Stimulated activated naive CD4-positive, alpha-beta T cell (primary cell): ENCODE measurements around the gene AHRR.
"Not testable (repeated sequence)": the region's sequence is repeated elsewhere in the genome, so short reads cannot be mapped to it uniquely, and the experiment has no call there.

Source experiments
- DNase-seq, 6 experiments: peaks; one replicate each; lab custom pipeline; 2025; lab: John Stamatoyannopoulos, UW

AHRR gene

DNA sequence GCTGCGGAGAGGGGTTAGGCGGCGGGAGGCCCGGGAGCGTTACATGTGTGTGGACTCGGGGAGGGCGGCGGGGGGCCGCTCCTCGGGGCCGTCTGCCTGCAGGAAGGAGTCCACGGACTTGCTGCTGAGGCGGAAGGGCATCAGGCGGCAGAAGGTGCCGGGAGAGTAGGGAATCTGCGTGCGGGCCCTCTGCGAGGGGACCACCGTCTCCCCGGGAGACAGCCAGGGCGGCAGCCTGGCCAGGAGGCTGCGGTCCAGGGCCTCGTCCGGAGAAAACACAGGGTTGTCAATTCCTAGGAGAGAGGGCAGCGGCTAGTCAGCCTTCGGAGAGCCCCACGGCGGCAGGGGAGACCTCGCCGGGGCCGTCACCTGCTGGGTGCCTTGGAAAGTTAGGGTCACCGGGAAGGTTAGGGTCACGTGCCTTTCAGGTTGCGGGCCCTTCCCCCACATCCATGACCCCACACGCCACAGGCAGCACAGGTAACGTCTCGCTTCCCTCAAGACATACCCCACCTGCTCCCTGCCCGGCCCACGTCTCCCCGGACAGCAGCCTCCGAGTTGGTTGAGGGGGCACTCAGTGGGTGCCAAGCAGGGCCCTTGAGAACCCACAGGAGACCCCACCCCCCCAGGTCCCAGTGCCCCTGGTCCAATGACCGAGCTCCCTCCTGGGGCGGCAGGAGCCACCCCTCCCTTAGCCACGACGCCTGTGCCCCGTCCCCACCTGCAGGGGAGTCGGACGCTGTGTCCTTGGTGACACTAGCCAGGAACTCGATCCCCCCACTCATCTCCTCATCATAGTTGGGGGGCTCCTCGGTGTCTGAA is 153.5 kb downstream of the AHRR start:
- DNase-seq = peak in 1 of 6 experiments; percentile 20

DNA sequence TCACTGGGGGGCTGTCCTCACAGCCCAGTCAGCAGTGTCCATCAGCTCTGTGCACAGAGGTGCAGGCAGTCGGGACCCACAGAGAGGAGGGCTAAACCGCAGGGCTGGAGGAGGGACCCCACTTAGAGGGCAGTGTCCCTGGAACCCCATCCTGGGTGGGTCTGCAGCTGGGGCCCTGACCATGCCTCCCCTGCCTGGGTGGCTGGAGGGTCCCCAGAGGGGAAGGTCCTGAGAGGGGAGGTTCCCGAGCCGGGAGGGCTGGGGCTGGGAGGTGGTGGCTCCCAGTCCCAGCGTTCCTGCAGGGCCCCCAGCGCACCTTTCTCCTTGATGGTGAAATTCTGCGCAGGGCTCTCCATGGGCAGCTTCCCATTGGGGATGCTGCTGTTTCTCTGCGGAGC is 154.2 kb downstream of the AHRR start:
- DNase-seq = no peak

DNA sequence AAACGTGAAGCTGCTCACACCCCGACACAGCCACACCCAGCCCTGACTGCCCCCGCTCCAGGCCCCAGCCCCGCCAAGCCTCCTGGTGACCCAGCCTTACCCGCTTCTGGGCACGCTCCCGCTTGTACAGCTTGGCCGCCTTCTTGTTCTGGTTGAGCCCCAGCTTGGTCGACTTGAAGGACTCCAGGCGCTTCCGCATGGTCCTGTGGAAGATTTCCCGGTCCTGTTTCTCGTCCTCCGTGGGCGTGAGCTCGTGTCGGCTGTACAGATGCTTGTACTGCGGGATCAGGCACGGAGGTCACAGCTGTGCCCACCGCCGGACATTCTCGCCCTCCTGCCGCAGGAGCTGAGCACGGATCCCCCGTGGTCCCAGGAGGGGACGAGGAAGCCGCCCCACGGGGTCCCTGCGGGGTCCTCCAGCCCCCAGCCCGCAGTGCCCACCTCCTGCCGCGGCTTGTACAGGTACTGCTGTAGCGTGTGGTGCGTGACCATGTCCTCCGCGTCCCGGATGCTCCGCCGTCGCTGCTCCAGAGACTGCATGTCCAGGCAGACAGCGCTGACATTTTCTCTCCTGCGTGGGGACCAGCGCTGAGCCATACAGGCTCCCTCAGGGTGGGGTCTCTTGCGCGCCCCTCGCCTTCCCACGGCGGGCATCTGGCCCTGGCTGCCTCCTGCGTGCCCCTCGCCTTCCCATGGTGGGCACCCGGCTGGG is 154.7 kb downstream of the AHRR start:
- no peak for DNase-seq

DNA sequence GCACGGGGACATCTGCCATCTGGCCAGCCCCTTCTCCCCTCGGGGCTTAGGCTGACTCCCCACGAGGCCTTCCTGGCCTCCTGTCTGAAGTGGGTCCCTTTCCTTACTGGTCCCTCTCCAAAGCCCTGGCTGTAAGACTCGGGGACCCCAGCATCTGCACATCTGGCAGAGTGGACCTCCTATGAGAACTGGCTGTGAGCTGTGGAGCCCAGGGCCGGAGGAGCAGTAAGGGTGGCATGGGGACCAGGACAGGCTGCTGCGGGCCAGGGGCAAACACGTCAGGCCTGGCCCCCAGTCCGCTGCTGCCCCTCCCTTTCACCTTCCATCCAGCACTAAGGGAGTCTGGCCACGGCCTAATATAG is 155.3 kb downstream of the AHRR start:
- no peak for DNase-seq

DNA sequence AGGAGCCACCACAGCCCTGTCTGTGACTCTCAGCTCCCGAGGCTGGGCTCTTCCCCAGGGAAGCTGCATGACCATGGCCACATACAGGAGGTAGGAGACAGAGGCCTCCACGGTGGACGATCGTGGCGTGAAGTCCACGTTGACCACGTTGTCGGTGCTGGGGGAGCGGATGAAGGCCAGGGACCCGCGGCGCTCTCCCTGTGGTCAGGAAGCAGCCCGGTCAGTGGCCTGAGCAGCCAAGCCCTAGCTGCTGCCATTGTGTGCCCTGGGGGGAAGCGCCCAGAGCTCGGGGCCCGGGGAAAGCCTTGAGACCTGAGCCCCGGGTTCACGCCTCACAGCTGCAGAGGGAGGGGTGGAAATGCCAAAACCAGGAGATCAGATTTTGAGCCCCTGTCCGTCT is 155.7 kb downstream of the AHRR start:
- DNase-seq = no peak

DNA sequence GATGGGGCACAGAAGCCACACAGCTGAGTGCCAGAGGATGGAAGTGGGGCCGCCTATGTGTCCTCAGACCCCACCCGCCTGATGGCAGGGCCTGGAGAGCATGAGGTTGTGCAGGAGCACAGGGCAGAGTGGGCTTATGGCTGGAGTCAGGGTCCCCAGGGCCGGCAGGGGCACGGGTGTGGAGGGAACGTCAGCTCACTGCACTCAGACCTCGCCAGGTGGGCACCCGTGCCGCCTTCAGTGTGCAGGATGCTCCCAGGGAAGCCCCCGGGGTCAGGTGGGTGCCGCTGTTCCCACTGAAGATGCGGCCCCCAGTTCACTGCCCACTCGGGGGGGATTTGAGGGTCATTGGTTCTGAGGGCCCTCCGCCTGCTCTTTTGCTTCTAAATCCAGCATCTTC is 156.4 kb downstream of the AHRR start:
- DNase-seq = no peak

DNA sequence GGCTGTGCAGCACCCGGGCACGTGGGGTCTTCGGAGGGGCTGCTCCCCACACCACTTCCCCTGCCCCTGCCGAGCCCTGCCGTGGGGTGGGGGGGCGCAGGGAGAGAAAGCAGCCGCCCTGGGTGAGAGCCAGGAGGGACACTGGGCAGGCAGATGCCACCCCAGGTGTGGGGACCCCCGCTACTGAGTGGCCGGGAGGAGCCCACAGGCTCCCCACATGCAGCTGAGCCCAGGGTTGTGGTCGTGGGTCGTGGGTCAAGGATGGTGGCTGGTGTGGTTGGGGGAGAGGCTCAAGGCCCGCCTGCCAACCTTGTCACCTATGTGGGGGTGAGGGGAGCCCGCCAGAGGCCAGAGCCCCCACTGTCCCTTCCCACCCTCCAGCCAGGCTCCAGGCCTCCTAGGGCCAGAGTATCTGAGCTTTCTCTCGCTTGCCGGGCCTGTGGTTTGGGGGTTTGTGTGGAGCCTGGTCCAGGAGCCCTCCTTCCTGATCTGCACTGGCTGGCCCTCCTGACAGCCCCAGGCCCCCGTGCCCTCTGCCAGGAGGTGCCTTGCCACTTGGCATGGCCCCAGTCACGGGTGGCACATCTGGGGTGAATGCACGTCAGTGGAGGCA is 157.0 kb downstream of the AHRR start:
- DNase-seq = no peak

DNA sequence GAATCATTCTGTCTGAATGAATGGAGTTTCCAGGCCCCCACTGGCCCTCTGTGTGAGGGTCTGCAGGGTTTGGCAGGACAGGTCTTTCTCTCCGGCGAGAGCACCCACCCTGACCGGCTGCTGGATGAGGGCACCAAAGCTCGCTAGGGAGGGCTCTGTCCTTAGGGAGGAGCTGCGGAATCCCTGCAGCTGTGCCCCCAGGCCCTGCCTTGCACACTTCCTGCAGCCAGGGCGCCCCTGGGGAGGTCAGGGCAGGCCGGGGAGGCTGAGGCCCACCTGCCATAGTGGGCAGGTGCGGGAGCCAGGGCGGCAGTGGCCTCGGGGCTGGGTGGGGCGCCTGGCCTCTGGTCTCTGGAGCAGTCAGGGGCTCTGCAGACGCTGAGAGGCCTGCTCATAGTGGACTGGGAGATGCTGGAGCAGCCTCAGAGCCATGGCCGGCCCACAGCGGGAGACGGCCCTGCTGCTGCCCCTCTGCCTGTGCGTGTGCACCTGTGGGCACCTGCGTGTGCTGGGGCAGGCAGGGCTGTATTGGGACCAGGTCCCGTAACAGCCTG is 157.5 kb downstream of the AHRR start:
- no peak for DNase-seq

DNA sequence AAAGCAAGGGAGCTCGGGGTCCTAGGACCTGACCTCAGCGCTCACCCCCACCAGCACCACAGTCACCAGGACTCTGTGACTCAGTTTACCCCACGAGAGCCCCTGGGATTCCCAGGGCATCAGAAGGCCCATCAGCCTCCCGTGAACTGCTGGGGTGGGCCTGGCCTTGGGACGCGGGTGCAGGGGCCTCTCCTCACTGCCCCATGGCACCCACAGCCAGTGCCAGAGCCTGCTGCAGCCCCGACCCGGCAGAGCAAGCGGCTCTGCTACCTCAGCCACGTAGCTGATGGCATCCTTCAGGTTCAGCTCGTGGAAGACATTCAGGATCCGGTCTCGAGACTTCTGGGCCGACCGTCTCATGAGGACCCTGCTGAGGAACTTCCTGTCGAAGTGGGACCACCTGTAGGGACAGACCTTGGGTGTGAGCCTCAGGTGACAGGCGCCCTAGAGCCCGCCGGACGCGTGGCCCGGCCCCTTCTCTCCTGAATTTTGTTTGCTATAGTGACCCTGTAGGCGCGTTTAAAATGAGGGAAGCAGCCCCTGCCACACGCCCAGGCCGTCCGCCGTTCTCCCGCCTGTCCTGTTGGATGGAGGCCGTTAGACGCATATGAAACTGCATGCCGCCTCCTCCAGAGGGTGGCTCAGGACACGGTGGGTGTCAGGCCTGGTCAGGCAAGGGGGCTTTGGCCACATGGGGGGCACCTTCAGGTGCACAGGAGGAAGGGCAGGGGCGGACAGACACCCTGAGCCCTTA is 158.2 kb downstream of the AHRR start:
- no peak for DNase-seq

DNA sequence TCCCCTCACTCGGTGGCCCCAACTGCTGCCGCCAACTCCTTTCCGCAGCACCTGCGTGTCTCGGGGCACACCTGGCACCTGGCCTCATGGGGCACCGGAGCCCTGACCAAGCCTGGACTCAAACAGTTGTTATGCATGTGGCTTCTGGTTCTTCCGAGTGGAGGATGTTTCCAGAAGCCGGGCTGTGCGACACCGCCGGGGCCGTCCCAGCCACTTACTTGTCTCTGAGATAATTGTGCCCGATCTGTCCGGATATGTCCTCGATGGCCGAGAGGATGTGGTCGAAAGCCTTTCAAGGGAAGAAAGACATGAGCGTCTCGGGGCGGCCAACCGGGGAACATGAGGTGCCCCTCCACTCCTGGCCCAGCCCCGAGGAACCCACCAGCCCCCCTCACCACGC is 159.8 kb downstream of the AHRR start:
- DNase-seq = no peak

DNA sequence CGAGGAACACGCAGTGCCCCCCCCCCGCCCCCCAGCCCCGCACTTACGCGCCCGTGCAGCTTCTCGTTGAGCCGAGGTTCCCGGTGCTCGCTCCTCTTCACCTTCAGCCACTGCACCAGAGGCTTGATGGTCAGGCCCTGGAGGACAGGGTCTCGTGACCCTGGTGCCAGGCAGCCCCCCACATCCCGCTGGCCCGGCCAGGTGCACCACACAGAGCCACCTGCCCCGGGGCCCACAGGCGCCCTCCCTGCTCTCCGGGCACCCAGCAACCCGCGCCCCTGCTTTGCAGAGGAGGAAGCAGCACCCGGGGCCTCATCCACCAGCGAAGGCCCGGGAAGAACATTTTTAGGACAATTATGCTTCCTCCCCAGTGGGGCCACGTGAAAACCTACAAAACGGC is 160.5 kb downstream of the AHRR start:
- no peak for DNase-seq

DNA sequence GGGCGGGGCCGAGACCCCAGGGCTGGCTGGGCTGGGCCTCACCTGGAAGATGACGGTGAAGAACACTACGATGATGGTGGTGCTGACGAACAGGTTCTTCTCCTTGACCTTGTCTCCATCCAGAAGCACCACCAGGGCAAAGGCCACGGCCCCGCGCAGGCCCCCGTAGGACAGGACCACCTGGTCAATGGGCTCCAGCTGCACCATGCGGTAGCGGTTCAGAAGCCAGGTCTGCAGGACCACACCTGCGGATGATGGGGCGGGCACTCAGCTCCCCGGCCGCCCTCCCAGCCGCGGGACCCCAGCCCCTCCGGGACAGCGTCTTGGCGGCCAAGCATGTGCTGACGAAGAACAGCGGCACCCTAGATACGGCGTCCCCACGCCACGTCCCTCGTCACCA is 161.0 kb downstream of the AHRR start:
- DNase-seq = no peak

DNA sequence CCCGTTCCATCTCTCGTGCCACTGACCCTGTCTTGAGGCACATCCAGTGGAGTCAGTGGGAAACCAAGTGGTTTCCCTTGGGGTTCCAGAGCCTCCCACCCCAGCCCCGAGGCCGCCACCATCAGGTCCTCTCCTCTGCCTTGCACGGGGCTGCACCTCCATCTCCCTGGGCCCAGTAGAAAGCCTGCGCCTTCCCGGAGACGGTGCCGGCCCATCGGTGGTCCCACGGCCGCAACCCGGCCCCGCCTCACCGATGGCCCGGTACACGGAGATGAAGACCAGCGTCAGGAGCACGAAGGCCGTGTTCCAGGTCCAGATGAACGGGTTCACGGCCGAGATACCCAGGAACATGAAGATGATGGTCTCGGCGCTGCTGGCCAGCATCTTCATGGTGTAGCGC is 161.5 kb downstream of the AHRR start:
- DNase-seq = no peak

DNA sequence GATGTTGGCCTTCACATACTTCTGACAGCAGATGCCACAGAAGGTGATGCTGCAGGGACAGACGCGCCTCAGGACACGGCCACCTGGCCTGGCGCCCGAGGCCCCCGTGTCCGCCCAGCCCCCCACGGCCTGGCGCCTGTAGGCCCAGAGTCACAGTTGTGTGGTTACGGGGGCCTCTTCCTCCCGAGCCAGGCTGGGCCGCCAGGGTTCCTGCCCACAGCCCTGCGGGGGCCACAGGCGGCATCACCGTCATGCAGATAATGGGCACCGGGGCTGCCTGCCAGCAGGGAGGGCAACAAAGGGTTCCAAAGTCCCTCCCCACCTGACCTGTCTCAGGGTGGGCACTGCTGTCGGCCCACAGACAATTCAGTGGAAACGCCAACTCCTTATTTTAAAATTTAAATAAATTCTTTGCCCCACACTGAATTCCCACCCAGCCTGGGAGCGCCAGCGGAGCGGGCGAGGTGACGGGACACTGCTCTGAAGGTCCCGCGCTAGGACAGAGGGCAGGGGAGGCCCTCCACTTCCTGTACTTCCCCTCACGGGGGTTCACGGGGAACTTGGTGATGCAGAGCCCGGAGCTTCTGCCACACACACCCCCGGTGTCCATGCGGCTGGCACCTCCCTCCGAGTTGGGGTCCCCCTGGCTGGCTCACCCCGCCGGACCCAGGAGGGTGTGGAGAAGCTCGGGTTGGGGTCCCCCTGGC is 162.1 kb downstream of the AHRR start:
- no peak for DNase-seq

DNA sequence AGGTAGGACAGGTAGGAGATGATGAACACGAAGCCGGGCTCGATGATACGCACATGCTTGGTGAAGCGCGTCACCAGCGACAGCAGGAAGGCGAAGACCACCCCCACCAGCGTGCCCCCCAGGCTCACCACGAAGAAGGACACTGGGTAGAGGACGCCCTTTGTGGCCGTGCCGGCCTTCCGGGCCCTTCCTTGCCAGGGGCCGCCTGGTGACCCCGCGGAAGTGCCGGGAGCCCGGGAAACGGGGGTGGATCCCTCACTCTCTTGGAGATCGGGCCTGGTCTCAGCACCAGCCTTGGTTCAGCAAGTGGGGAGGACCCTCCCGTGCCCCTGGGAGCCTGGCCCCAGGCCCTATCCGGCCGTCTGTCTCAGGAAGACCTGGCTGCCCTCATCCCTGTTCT is 163.0 kb downstream of the AHRR start:
- no peak for DNase-seq

DNA sequence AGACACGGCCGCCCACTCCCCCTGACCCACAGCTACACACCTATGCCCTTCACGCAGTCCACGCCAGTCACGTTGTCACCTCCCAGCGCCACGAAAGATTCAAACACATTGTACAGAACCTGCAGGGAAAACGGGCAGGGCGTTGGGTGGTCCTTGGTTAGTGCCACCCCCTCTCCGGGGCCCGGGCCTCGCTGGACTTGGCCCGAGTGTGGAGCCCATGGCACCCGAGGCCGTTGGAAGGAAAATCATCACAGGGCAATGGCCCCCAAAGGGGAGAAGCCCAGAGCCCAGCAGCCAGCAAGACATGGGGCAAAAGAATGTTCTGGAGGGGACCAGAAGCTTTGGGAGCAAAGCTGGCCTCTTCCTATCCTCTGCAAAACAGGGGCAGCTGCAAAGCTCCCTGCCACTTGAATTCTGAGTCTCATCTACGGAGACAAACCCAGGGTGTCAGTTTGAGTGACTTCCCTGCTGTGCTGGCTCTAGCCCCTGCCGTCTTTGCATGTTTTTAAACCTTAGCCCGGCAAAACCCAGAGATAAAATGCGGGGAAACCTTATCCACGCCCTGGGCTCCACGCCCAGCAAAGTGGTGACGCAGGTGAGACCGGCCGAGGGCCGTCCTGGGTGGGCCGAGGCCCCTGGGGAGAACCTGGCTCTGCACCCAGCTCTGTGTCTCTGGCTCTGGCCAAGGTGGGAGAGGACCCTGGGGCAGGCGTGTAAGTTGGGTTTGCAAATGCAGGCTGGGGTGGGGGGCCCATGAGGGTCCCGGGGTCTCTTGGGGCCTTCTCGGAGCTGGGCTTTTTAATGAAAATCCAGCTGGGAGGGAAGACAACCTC is 163.8 kb downstream of the AHRR start:
- no peak for DNase-seq

DNA sequence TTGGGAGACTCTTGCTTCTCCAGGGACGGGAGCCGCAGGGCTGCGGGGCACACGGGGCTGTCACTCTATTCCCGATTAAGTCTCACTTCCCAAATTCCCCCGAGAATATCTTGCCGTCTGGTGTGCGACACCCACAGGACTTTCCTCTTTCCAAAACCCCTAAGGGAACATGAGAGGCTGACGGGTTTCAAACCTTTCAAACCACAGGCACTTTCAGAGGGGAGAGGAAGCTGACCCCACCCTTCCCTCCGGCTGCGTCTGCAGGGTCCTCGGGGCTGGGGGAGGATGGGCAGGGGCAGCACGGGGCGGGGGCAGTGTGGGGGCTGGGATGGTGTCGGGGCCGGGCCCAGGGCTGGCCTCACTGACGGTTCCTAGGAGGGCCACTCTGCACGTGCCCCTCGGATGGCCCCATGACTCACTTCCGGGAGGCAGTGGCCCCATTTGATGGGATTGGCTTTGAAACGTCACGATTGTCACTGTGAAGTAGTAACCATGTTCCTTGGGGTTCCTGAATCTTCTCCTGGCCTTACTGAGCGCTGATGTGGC is 164.5 kb downstream of the AHRR start:
- DNase-seq = no peak

DNA sequence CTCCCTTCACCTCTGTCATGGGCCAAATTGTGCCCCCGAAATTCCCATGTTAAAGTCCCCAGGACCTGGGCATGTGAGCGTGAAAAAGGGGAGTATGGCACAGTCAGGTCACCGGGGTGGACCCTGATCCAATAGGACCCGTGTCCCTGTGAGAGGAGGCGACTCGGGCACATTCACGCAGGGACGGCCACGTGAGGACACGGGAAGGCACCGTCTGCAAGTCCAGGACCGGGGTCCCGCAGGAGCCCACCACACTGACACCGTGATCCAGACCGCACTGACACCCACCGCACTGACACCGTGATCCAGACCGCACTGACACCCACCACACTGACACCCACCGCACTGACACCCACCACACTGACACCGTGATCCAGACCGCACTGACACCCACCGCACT is 165.1 kb downstream of the AHRR start:
- not testable (repeated sequence) for DNase-seq
